AG09309 (cell line): ENCODE results near the gene SIGMAR1.

Source experiments
- DNase-seq: peaks from one replicate; pipeline ENCODE4 v3.0.0-alpha.2; 2010; ENCODE audit warnings: low read depth
- H3K4me3 ChIP-seq: 2 replicates; pipeline ENCODE4 v1.5.1; 2011; ENCODE audit warnings: mild to moderate bottlenecking, low read depth, low read length, moderate library complexity; ENCODE audit not compliant: control insufficient read depth
- TF ChIP-seq, protein P1 (sequence below): IDR thresholded peaks from 2 replicates; pipeline ENCODE4 v1.5.1; 2011; ENCODE audit warnings: mild to moderate bottlenecking, low read depth, low read length, inconsistent platforms; ENCODE audit not compliant: insufficient read depth, control insufficient read depth; ENCODE audit errors: missing control alignments

Gene SIGMAR1

DNA sequence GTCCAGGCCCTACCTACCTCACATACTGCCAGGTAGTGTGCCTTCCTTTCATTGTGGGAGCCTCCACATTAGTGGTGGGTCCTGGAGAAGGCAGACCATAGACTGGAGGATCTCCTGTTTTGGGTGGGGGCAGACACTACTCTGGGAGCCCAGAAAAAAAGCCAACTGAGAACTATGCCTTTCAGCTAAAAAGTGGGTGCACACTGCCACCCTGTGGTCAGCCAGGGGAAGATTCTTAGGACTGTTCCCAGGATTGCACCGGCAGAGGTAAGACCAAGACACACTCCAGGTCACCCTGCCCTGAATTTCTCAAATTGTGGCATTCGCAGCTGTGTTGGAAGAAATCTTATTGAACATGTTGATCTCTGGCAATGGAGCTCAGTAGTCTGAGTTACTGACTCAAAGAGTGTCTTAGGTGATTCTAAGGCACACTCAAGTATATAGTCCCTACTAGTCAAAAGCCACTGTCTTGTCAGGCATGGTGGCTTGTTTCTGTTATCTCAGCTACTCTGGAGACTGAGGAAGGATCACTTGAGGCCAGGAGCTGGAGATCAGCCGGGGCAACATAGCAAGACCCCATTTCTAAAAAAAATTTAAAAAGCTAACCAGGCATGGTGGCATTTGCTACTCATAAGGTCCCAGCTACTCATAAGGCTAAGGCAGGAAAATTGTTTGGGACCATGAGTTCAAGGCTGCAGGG lies 3.6 kb downstream of the SIGMAR1 start:
- no peak overlapping the region for H3K4me3 ChIP-seq
- TF ChIP-seq, protein P1, sequence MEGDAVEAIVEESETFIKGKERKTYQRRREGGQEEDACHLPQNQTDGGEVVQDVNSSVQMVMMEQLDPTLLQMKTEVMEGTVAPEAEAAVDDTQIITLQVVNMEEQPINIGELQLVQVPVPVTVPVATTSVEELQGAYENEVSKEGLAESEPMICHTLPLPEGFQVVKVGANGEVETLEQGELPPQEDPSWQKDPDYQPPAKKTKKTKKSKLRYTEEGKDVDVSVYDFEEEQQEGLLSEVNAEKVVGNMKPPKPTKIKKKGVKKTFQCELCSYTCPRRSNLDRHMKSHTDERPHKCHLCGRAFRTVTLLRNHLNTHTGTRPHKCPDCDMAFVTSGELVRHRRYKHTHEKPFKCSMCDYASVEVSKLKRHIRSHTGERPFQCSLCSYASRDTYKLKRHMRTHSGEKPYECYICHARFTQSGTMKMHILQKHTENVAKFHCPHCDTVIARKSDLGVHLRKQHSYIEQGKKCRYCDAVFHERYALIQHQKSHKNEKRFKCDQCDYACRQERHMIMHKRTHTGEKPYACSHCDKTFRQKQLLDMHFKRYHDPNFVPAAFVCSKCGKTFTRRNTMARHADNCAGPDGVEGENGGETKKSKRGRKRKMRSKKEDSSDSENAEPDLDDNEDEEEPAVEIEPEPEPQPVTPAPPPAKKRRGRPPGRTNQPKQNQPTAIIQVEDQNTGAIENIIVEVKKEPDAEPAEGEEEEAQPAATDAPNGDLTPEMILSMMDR, result peak; percentile 76
- DNase-seq, result peak; percentile 21

DNA sequence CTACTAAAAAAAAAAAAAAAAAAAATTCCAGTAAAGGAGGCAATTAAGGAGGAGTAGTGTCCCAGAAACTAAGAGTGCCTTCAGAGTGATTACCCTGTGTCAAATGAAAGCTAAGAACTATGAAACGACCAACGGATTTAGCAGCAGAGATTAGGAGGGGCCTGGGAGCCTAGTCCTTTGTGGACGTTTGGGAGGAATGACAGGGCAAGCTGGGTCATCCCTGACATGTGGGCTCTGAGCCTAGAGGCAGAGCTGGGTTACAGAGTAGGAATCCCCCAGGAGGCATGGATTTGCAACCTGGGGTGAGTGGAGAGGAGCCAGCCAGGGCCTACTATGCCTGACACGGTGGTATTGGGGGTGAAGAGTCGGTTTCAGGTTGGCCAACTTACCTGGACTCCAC lies 4.4 kb downstream of the SIGMAR1 start:
- TF ChIP-seq, protein P1, result no peak
- no peak overlapping the region for H3K4me3 ChIP-seq
- DNase-seq, result no peak

DNA sequence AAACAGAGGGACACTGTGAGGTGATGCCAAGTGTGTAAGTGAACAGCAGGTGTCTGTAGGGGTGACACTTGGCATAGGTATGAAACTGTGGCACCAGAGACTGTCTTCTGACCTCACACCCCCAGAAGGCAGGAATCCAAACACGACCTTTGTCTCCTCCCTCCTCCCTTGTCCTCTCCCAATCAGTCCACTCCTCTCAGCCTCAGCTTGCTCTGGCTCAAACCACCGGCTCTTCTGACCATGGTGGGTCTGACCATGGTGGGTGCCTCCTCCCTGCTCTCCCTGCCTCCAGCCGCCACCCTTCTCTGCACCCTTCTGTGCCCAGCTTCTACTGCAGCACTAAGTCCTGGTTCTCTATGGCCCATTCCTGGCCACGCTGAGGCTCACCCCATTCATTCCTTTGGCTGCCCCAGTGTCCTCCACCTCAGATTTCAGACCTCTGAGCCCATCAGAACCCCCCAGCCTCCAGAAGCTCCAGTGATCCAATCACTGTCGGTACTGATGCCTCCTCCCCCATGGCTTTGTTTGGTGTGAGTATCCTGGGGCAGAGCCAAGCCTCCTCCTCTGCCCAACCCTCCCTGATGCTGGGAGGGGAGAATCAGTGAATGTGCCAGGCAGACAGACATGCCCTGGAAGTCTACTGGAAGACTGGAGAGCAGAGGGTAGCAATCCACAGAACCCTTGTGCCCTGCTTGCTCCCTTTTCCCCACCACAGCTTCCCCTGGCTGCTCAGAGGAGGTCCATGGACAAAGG lies 7.0 kb downstream of the SIGMAR1 start:
- TF ChIP-seq, protein P1, result no peak
- no peak overlapping the region for H3K4me3 ChIP-seq
- no peak for DNase-seq

DNA sequence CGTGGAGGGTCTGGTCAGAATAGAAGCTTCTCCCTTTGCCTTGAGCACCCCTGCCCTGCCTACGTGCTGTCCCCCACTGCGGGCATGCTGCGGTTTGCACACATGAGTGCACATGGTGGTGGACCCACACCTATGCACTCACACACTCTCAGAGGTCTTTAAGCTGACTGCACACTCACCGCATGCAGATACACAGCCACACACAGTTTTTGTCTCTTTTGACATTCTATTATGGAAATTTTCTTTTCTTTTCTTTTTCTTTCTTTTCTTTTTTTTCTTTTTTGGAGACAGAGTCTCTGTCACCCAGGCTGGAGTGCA lies 8.1 kb downstream of the SIGMAR1 start:
- TF ChIP-seq, protein P1, result no peak
- no peak overlapping the region for H3K4me3 ChIP-seq
- no peak for DNase-seq

DNA sequence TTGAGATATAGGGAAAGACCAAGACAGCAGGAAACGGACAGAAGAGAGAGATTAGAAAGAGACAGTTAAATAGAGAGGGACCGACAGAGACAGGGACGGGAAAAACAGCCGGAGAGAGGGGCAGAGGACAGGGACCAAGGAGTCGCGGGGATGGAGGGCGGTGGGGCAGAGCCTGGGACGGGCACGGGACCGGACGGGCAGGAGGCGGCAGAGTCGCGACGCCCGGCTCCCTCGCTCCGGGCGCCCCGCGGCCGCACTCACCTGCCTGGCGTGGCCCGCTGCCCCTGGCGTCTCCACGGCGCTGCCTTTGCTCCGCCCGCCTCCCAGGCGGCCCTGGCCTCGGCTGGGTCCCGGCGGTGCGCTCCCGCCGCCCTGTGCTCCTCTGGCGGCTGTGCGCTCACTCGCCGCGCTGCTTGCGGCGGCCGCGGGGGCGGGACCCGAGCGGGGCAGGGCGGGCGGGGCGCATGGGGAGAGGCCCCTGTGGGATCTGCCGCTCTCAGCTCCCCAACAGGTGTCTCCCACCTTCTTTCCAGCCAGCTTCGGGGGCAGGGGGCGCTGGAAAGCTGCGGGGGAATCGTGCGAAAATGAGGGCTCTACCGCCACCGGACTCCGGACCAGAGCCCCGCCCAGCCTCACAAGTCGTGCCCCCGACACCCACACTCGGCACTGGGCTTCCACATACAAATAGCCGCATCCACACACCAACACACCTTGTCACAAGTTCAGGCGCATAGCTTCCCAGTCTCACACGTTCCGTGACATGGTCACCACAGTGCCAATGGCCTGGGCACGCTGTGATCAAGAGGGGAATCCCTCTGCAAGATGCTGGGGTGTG lies 8.7 kb downstream of the SIGMAR1 start, which contains the start of gene ARID3C:
Gene ARID3C (minus strand): TSS at position 411 of the 835 bp plus-strand sequence. CDS start 1,052 bp downstream, outside the sequence.
- TF ChIP-seq, protein P1, result no peak
- DNase-seq, result no peak
- peak within 1 kb of the TSS; percentile 45 for H3K4me3 ChIP-seq
